Posterior vena cava (tissue), 2 donors: ENCODE results near the gene VPS13A. TPM values are rescaled to one million over a fixed set of nuclear protein-coding genes. Genes with fewer than 3 reads are reported as not detected.
"Not testable (repeated sequence)": the region's sequence is repeated elsewhere in the genome, so short reads cannot be mapped to it uniquely, and the experiment has no call there.

Experiments
- DNase-seq: peaks from one replicate; pipeline ENCODE4 v3.0.0-alpha.2; 2020; ENCODE audit warnings: low spot score
- intact Hi-C, 2 donors: fragments of 100-400 bp; cut with DNase I; formaldehyde crosslinking; loops; one replicate each; pipeline versions ENCODE4 v1.14.1 to v1.14.2; 2022 to 2023
- total RNA-seq, 2 donors: library from RNA; stranded (reverse); fragmentation: NEBNext Ultra II Directional; extraction: Animal tissue kit (Norgen Biotek cat#: 25700); gene quantifications; one replicate each; pipeline ENCODE4 v1.2.1, GENCODE V29; 2021
- donor health status: DM: yes; HTN: yes; CAD: no.
- donor health status: DM: yes; HTN: yes; CAD: no.

The VPS13A gene
- total RNA-seq, 2 donors from 2014 or later = 38.6 to 53.4 TPM

DNA sequence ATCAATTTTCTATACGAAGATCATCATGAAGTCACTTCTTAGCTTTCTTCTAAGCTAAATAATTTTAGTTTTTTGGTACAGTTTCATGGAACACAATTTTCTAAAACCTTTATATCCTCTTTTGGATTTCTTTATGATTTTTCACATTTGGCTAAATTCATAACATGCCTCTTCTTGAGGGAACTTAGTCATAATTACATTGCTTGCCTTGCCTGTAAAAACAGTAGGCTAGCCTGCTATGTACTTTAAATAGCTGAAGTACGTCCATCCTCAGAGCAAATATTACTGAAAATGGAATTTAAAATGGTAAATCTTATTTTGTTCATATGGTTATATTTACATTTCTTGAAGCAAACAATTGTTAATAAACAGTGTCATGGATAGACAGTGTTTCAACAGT is 225.0 kb downstream of the VPS13A start:
- no peak for DNase-seq
- intact Hi-C loops = no loop called here

GRCh38 chr9:77403239-77403638 is 225.9 kb downstream of the VPS13A start:
- intact Hi-C loops = no loop called here
- DNase-seq = no peak

DNA sequence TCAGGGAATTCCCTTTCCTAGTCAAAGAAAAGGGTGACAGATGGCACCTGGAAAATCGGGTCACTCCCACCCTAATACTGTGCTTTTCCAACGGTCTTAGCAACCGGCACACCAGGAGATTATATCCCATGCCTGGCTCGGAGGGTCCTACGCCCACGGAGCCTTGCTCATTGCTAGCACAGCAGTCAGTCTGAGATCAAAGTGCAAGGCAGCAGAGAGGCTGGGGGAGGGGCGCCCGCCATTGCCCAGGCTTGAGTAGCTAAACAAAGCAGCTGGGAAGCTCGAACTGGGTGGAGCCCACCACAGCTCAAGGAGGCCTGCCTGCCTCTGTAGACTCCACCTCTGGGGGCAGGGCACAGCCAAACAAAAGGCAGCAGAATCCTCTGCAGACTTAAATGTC is 231.2 kb downstream of the VPS13A start:
- intact Hi-C loops, DNase-seq: not testable (repeated sequence)

DNA sequence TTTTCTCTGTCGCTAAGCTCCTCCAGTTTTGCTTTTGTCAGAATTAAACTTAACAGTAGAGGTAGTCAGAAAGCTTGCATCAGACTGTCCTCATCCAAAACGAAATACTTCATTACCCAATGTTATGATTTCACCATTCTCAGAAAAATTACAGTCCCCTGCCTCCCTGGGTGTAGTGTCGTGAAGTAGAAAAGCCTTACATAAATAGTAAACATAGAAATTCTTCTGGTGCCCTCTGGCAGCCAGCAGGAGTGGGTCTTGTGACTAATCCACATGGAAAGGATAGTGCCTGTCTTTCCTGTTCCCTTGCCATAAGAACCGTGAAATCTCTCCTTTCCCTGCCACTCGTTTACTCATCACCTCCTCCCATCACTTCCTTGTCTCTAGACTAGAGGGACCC is 240.2 kb downstream of the VPS13A start:
- intact Hi-C loops = no loop called here

GRCh38 chr9:77418226-77418625 is 240.9 kb downstream of the VPS13A start:
- intact Hi-C loops = no loop called here
- DNase-seq = no peak

More for the DNA sequence above, 240.2 kb downstream of the VPS13A start:
- DNase-seq = no peak

GRCh38 chr9:77420641-77421040 is 243.3 kb downstream of the VPS13A start:
- intact Hi-C loops = no loop called here
- no peak for DNase-seq

- intact Hi-C loops = no loop called here
- no peak for DNase-seq
Measured at GRCh38 chr9:77421506-77422265, 244.4 kb downstream of the VPS13A start.

DNA sequence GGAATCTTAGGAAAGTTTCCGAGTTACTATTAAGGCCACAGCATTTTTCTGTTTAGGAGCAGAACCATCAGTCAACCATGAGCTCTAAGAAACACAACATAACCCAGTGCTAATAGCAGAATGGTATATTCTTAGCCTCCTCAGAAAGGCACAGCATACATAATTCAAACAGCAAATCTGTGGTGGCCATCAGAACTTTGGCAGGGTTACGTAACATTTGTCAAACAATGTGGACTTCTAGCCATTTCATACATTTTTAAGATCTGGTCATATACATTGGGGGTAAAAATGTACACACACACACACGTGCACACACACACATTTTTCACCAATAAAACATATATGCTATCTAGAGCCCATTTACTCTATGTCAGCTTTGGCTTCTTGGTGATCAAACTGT is 245.6 kb downstream of the VPS13A start:
- DNase-seq = no peak
- intact Hi-C loops = no loop called here

DNA sequence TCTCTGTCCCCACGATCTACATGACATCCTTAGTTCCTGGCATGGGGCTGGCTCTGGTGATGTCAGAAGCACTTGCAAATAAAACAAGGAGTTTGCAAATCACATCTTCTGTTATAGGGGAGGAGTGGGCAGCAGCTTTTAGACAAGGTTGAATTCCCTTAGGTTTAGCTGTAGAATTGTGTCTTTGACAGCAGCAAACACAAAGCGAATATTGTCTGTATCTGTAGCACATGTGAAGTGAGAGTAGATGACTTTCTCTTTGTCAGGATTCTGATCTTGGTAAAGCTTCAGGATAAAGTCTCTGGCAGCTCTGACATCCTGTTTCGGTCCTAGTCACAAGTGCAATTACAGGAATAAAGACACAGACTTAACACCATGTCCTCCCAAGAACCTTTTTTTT is 246.5 kb downstream of the VPS13A start:
- intact Hi-C loops = no loop called here

DNA sequence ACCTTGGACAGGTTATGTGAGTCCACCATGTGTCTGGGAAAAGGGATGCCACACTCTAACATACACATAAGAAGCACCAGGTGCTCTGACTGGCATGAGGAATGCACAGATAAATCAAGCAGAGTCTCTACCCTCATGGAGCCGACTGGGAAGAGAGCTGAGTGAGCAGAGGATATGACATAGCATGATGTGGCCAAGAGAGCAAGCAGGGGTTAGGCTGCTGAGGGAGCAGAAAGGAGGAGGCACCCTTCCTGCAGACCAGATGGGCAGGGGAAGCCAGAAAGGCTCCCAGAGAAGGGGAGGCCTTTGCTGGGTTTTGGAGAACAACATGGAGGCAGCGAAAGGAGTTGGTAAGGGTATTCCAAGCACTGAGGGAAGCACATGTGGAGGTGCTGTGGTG is 247.7 kb downstream of the VPS13A start:
- intact Hi-C loops = no loop called here
- no peak for DNase-seq

More for the DNA sequence above, 246.5 kb downstream of the VPS13A start:
- DNase-seq = no peak

GRCh38 chr9:77426712-77427111 is 249.4 kb downstream of the VPS13A start:
- intact Hi-C loops = no loop called here
- no peak for DNase-seq

DNA sequence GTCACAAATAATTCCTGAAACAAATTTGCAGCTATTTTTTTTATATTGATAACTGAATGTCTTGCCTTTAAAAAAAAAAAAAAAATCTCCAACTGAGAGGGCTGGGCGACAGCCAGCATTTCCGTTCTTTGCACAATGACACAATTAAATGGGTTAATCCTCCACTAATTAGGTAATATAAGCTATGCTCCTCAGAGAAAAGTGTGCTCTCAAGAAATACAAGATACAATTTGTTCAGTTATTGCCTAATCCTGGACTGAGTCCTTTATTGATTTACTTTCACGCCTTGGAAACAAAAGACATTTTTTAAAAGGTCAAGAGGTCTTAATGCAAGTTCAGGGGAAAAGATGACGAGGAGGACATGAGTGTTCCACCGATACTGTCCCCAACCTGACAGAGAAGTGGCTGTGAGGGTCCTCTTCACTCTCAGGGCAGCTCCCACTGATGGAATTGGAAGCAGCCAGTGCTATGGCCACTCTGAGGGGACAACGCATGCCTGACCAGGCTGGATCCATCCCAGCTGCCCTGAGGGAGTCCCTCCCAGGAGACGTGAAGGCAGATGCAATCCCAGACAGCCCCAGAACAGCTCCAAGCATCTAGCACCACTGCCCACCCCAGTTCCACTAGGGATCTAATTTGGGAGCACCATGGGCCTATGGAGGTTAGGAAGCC is 250.1 kb downstream of the VPS13A start:
- no peak for DNase-seq
- intact Hi-C loops = no loop called here

GRCh38 chr9:77429928-77430327 is 252.6 kb downstream of the VPS13A start:
- intact Hi-C loops = no loop called here
- DNase-seq = no peak

GRCh38 chr9:77432053-77432452 is 254.7 kb downstream of the VPS13A start:
- DNase-seq = no peak

DNA sequence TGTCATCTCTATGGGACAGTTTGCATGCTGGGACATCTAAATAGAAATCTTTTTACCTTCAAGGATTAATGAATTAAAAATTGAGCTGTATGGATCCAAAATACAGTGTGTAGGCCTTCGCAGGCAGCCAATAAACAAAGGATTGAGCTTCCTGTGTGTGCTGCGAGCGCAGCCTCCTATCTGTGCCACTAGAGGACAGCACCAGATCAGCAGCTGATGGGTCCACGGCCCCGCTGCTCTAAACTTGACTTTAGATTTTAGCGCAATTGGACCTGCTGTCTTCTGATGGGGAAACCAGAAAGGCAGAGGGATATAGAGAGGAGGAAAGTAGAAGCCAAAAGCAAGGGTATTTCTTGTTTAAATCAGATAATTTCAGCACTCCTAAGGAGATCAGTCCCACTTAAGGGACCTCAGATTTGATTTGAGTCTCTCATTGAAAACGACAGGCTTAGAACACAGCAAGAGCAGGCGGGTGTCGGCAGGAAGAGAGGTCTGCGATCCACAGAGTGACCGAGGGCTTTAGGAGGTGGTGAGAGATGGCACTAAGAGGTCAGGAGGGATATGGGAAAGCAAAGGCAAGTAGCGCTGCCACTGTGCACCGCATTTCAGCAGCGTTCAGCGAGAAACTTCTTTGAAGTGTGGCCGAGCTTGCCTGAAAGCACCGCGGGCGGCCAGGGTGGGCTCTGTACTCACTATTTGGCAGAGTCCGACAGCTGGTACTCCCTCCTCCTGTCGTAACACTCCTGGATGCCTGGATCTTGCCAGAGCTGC is 256.5 kb downstream of the VPS13A start:
- no peak for DNase-seq
- intact Hi-C loops = no loop called here

More at GRCh38 chr9:77432053-77432452, 254.7 kb downstream of the VPS13A start:
- intact Hi-C loops = no loop called here

DNA sequence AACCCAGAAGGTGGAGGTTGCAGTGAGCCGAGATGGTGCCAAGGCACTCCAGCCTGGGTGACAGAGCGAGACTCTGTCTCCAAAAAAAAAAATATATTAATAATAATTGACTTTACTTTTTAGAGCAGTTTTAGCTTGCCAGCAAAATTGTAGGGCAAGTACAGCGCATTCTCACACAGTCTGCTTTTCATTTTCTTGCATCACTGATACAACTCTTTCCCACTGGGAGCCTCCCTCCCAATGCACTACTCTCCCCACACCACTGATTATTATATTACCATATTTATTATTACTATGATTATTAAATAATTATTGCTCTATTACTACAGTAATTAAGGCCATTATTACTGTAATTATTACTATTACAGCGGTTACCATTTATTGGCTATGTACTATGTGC is 257.9 kb downstream of the VPS13A start:
- intact Hi-C loops = loop anchor here in 1 of 2 donors (5.0 kb wide), 1 partner anchor 317 kb away; no protein-coding TSS in a partner anchor
- no peak for DNase-seq

GRCh38 chr9:77435688-77436087 is 258.4 kb downstream of the VPS13A start:
- no peak for DNase-seq
- intact Hi-C loops = loop anchor here in 1 of 2 donors (5.0 kb wide), 1 partner anchor 317 kb away; no protein-coding TSS in a partner anchor

DNA sequence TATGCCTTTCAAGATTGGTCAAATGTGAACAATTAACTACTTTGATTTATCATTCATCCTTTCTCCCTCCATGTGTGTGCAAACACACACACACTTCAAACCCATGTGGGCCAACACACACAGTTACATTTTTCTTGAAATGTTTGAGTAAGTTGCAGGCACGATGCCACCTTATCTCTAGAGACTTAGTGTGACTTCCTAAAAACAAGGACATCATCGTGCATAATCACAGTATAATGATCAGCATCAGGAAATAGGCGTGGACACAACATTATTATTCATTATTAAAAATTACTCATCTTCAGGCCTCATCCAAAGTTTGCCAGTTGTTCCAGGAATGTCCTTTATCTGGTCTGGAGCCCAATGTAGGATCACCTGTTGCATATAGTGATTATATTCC is 261.3 kb downstream of the VPS13A start:
- no peak for DNase-seq
- intact Hi-C loops = loop anchor here in 1 of 2 donors (5.0 kb wide), 1 partner anchor 314 kb away; no protein-coding TSS in a partner anchor

DNA sequence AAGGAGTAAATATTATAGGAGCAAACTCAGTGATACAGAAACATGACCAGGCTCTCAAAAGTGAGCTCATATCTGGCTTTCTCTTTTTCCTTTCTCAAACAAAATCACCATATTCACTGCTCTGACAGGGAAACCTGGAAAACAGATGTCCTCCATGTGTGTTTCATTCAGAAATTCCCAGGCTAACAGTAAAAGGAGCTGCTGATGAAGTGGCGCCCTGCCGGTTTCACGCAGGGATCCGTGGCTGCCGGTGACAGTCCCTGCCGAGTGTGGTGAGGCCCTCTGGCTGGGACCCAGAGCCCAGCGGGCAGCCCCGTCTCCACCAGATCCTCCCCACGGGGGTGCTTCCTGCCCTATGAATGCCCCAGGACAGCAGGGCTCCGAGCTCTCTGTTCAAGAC is 262.7 kb downstream of the VPS13A start:
- no peak for DNase-seq
- intact Hi-C loops = no loop called here

DNA sequence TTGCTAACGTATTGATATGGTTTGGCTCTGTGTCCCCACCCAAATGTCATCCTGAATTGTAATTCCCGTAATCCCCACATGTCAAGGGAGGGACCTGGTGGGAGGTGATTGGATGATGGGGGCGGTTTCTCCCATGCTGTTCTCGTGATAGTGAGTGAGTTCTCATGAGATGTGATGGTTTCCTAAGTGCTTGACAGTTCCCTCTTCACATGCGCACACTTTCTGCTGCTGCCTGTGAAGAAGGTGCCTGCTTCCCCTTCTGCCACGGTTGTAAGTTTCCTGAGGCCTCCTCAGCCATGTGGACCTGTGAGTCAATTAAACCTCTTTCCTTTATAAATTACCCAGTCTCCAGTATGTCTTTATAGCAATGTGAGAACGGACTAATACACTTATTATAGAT is 263.8 kb downstream of the VPS13A start:
- DNase-seq, intact Hi-C loops: not testable (repeated sequence)
